Panc1 (cell line): ENCODE measurements around the gene MED12. TPM values are rescaled to one million over a fixed set of nuclear protein-coding genes. Genes with fewer than 3 reads are reported as not detected.

Experiments
- ATAC-seq: fragments of 200-7000 bp; cut with Tn5 transposase; 2 replicates; pipeline ENCODE4 v1.9.1; 2020; ENCODE audit warnings: mild to moderate bottlenecking, moderate library complexity
- BruUV-seq: library from RNA; stranded (reverse); fragments of 400-500 nt; replicated peaks from 2 replicates; lab custom pipeline; 2021; lab: Mats Ljungman, UMichigan
- CTCF ChIA-PET: fragments of 300-600 bp; sonication (Branson Sonifier 250); formaldehyde crosslinking; loops from one replicate; lab custom pipeline; 2022; ENCODE audit warnings: antibody characterized with exemption; lab: Charles Lee
- POLR2A ChIA-PET: fragments of 300-600 bp; sonication (Branson Sonifier 250); formaldehyde crosslinking; loops from one replicate; lab custom pipeline; 2022; ENCODE audit warnings: antibody characterized with exemption; lab: Charles Lee
- DNase-seq: peaks from one replicate; pipeline ENCODE4 v3.0.0-alpha.2; 2010; ENCODE audit warnings: low read depth, low spot score
- H3K27ac ChIP-seq: 2 replicates; pipeline ENCODE4 v1.5.1; 2011; ENCODE audit warnings: mild to moderate bottlenecking, low read length, inconsistent platforms
- H3K27me3 ChIP-seq: fragments of 200-500 bp; sonication (Bioruptor generic); 2 replicates; pipeline ENCODE4 v1.6.0; 2014; ENCODE audit warnings: low read length, inconsistent platforms; ENCODE audit not compliant: control insufficient read depth, insufficient read depth
- H3K36me3 ChIP-seq: fragments of 200-500 bp; sonication (Bioruptor generic); 2 replicates; pipeline ENCODE4 v1.5.1; 2014; ENCODE audit warnings: inconsistent platforms, mild to moderate bottlenecking, low read length, moderate library complexity; ENCODE audit not compliant: control insufficient read depth, insufficient read depth
- H3K4me1 ChIP-seq: 2 replicates; pipeline ENCODE4 v1.5.1; 2011; ENCODE audit warnings: inconsistent platforms, mild to moderate bottlenecking, low read length, moderate library complexity; ENCODE audit not compliant: control insufficient read depth, insufficient read depth
- H3K4me3 ChIP-seq, 2 experiments: 2 replicates each; pipeline ENCODE4 v1.5.1; 2011 to 2012; ENCODE audit warnings: low read depth in 2 of 2, low read length in 2 of 2, mild to moderate bottlenecking in 2 of 2, inconsistent platforms in 1 of 2, moderate library complexity in 1 of 2
- H3K9me3 ChIP-seq: fragments of 200-500 bp; sonication (Bioruptor generic); 2 replicates; pipeline ENCODE4 v1.5.1; 2014; ENCODE audit warnings: low read depth, mild to moderate bottlenecking, inconsistent platforms, low read length, moderate library complexity; ENCODE audit not compliant: control insufficient read depth, insufficient read depth
- POLR2AphosphoS5 ChIP-seq: IDR thresholded peaks from 2 replicates; pipeline ENCODE4 v1.6.1; 2012; ENCODE audit warnings: mild to moderate bottlenecking, low read depth, low read length, moderate library complexity
- REST ChIP-seq, 2 experiments: IDR thresholded peaks; 2 replicates each; pipeline ENCODE4 v1.6.1; 2011 to 2012; ENCODE audit warnings: low read depth in 2 of 2, control low read depth in 1 of 2, low read length in 1 of 2, mild to moderate bottlenecking in 1 of 2, moderate library complexity in 1 of 2; ENCODE audit not compliant: insufficient read depth in 1 of 2
- SIN3A ChIP-seq: IDR thresholded peaks from 2 replicates; pipeline ENCODE4 v1.6.1; 2012; ENCODE audit warnings: low read depth, mild to moderate bottlenecking, low read length, moderate library complexity, borderline replicate concordance; ENCODE audit not compliant: insufficient read depth
- TCF7L2 ChIP-seq: IDR thresholded peaks from 2 replicates; pipeline ENCODE4 v1.6.1; 2011; ENCODE audit warnings: mild to moderate bottlenecking, low read depth, low read length, inconsistent platforms
- in situ Hi-C: cut with HindIII; loops from 2 replicates; pipeline ENCODE4 v1.10.0; 2016; ENCODE audit warnings: low sequenced_read_pairs, low pct_unique_long_range_greater_than_20kb
- intact Hi-C: fragments of 100-400 bp; cut with micrococcal nuclease; formaldehyde crosslinking; loops from one replicate; pipeline ENCODE4 v1.10.0; 2022; ENCODE audit not compliant: unreplicated experiment
- total RNA-seq: library from RNA; stranded (reverse); gene quantifications from one replicate; pipeline ENCODE4 v1.2.1, GENCODE V29; 2021; ENCODE audit not compliant: unreplicated experiment
- TF ChIP-seq, protein P1 (sequence below): fragments of 450-650 bp; IDR thresholded peaks from 2 replicates; pipeline ENCODE4 v1.5.1; 2017; ENCODE audit warnings: mild to moderate bottlenecking

The MED12 gene
- total RNA-seq, 1 experiment from 2014 or later = 42.0 TPM

GRCh38 chrX:71160475-71160874, 42.1 kb downstream of the MED12 start:
- no peak overlapping the region for H3K4me3 ChIP-seq
- ATAC-seq = no peak
- no peaks in the 10 kb centered on the region for H3K27me3 ChIP-seq
- no peaks in the 10 kb centered on the region for H3K9me3 ChIP-seq
- no peak for TF ChIP-seq REST (IDR thresholded peaks at IDR 0.05; ENCODE audit: insufficient read depth in 1 of 2, low read depth in 2 of 2, low read length in 1 of 2)
- TF ChIP-seq SIN3A = no peak
- H3K36me3 ChIP-seq = no peaks in the 10 kb centered on the region
- H3K27ac ChIP-seq = no peak overlapping the region
- ChIA-PET CTCF (no interaction called here), POLR2A (no interaction called here)
- intact Hi-C loops (no loop called here), in situ Hi-C loops (no loop called here)
- H3K4me1 ChIP-seq = no peaks in the 10 kb centered on the region
- DNase-seq = no peak
- BruUV-seq = no TSS peak

GRCh38 chrX:71162981-71163380, 44.6 kb downstream of the MED12 start:
- no peaks in the 10 kb centered on the region for H3K4me1 ChIP-seq
- no peak for TF ChIP-seq SIN3A
- TF ChIP-seq, protein P1, sequence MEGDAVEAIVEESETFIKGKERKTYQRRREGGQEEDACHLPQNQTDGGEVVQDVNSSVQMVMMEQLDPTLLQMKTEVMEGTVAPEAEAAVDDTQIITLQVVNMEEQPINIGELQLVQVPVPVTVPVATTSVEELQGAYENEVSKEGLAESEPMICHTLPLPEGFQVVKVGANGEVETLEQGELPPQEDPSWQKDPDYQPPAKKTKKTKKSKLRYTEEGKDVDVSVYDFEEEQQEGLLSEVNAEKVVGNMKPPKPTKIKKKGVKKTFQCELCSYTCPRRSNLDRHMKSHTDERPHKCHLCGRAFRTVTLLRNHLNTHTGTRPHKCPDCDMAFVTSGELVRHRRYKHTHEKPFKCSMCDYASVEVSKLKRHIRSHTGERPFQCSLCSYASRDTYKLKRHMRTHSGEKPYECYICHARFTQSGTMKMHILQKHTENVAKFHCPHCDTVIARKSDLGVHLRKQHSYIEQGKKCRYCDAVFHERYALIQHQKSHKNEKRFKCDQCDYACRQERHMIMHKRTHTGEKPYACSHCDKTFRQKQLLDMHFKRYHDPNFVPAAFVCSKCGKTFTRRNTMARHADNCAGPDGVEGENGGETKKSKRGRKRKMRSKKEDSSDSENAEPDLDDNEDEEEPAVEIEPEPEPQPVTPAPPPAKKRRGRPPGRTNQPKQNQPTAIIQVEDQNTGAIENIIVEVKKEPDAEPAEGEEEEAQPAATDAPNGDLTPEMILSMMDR = no peak
- TF ChIP-seq REST (IDR thresholded peaks at IDR 0.05; ENCODE audit: insufficient read depth in 1 of 2, low read depth in 2 of 2, low read length in 1 of 2) = no peak
- TF ChIP-seq POLR2AphosphoS5 = no peak
- no peak for TF ChIP-seq TCF7L2
- H3K36me3 ChIP-seq = no peaks in the 10 kb centered on the region
- ATAC-seq = no peak
- intact Hi-C loops (no loop called here), in situ Hi-C loops (no loop called here)
- ChIA-PET POLR2A (no interaction called here), CTCF (no interaction called here)
- no peak overlapping the region for H3K27ac ChIP-seq
- BruUV-seq = no TSS peak
- no peak overlapping the region for H3K4me3 ChIP-seq
- no peaks in the 10 kb centered on the region for H3K27me3 ChIP-seq
- no peaks in the 10 kb centered on the region for H3K9me3 ChIP-seq
- no peak for DNase-seq
